Liver (tissue), 3 donors: ENCODE data around the gene TBC1D4.

Experiments
- CTCF ChIP-seq: fragments of 150-350 bp; IDR thresholded peaks from 2 replicates; pipeline ENCODE4 v1.5.1; 2017; ENCODE audit warnings: improper control_type of control experiment, low read depth, low read length; ENCODE audit not compliant: missing input control
- RAD21 ChIP-seq, 2 donors: IDR thresholded peaks; 2 replicates each; pipeline ENCODE4 v1.6.1; 2016; ENCODE audit warnings: antibody characterized with exemption in 2 of 2, mild to moderate bottlenecking in 2 of 2
- REST ChIP-seq: IDR thresholded peaks from 2 replicates; pipeline ENCODE4 v1.6.1; 2016; ENCODE audit warnings: antibody characterized with exemption, mild to moderate bottlenecking
- YY1 ChIP-seq: IDR thresholded peaks from 2 replicates; pipeline ENCODE4 v1.6.1; 2016; ENCODE audit warnings: antibody characterized with exemption, mild to moderate bottlenecking
- donor health status: healthy.
- donor health status: healthy.

- TF ChIP-seq CTCF (no peak), RAD21 (IDR thresholded peaks at IDR 0.05) (peak in 1 of 2 donors; percentile 6), REST (no peak), YY1 (no peak)
These were observed 69.9 kb downstream of the TBC1D4 start for GRCh38 chr13:75411924-75412537.
